Right cardiac atrium (tissue), 5 donors: ENCODE measurements around the gene PLEKHH3. TPM values are rescaled to one million over a fixed set of nuclear protein-coding genes. Genes with fewer than 3 reads are reported as not detected.

Experiments
- ATAC-seq, 2 donors: fragments of 200-7000 bp; cut with Tn5 transposase; one replicate each; pipeline versions ENCODE4 v1.8.0 to v1.9.1; 2020; ENCODE audit warnings: moderate library complexity in 2 of 2, mild to moderate bottlenecking in 1 of 2
- DNase-seq, 3 donors: peaks; one replicate each; pipeline ENCODE4 v3.0.0-alpha.2; 2020
- H3K27ac ChIP-seq: one replicate; pipeline ENCODE4 v1.5.1; 2013; ENCODE audit warnings: mild to moderate bottlenecking, low read length, control low read depth, moderate library complexity
- H3K27me3 ChIP-seq: one replicate; pipeline ENCODE4 v1.6.1; 2013; ENCODE audit not compliant: control insufficient read depth, insufficient read depth
- H3K4me1 ChIP-seq: one replicate; pipeline ENCODE4 v1.6.1; 2013; ENCODE audit warnings: low read length; ENCODE audit not compliant: control insufficient read depth, insufficient read depth
- H3K4me3 ChIP-seq: one replicate; pipeline ENCODE4 v1.5.1; 2013; ENCODE audit warnings: low read length, control low read depth
- H3K9me3 ChIP-seq: one replicate; pipeline ENCODE4 v1.6.1; 2013; ENCODE audit warnings: low read length; ENCODE audit not compliant: control insufficient read depth
- WGBS: extraction: QIAGEN DNeasy Blood & Tissue Kit; methylation state at CpG from one replicate; pipeline ENCODE4 v1.1.7; 2013; 5-methylcytosine and 5-hydroxymethylcytosine counted together
- intact Hi-C, 4 donors: fragments of 100-400 bp; cut with DNase I; formaldehyde crosslinking; loops; one replicate each; pipeline versions ENCODE4 v1.11.0 to v1.14.0; 2022 to 2023
- polyA plus RNA-seq: library from polyadenylated mRNA; stranded (reverse); fragments of 200-250 nt; gene quantifications from one replicate; pipeline ENCODE4 v1.2.3, GENCODE V29; 2013
- total RNA-seq, 4 donors: library from RNA; stranded (reverse); fragmentation: NEBNext Ultra II Directional; extraction: Animal tissue kit (Norgen Biotek cat#: 25700); gene quantifications; one replicate each; pipeline ENCODE4 v1.2.1, GENCODE V29; 2021
- donor health status: healthy with polysubstance abuse.
- donor health status: DM: no; HTN: yes; CAD: no.
- donor health status: DM: no; HTN: no; CAD: no.
- donor health status: DM: no; HTN: yes; CAD: no; lungs with severe emphysema.
- donor health status: DM: yes; HTN: yes; CAD: no.

The PLEKHH3 gene
- total and polyA plus RNA-seq, 5 donors = 14.4 to 30.8 (median 23.4) TPM

DNA sequence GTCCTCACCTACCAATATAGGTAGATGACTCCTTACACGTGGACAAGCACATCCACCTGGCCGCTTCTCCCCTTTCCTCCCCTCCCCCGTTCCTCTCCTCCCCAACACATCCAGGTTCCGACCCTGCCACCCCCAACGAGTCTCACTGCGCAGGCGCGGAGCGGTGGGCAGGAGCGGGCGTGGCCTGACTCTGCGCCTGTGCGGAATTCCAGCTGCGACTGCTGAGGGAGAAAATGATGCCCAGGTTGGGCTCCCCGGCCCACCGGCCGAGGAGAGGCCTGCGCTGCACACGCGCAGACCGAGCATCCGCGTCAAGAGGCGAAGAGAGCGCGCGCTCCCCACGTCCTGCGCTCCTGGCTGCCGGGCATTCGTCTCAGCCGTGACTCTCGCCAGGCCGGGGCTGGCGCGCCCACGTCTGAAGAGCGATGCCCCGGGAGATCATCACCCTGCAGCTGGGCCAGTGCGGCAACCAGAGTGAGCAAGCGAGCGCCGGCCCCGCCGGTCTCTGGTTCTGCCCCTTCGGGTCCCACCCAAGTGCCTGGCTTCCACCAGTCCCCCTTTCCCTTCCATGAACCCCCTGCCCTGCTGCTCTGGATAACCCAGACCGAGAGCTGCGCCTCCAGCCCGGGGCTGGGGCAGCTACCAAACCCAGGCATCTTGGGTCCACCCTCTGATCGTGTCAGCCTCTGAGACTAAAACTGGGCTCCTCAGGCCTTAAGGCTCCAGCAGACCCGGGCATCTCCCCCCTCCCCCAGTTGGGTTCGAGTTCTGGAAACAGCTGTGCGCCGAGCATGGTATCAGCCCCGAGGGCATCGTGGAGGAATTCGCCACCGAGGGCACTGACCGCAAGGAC, 17.5 kb downstream of the PLEKHH3 start, which contains the start of gene TUBG2:
TUBG2 (plus strand) TSS at position 206 of the 853 bp plus-strand sequence; CDS start at position 426, 220 bp downstream.
- ATAC-seq (peak; percentile 93 to 95), DNase-seq (peak; percentile 90 to 97 (median 95))
- Histone ChIP-seq H3K27ac (peak within 1 kb of the TSS; percentile 50), H3K4me3 (peak within 1 kb of the TSS; percentile 49), H3K4me1 (peaks cover 4% of the 10 kb centered on the region), H3K9me3 (no peaks in the 10 kb centered on the region), H3K27me3 (no peaks in the 10 kb centered on the region)
- WGBS = 2% methylated on average over 58 of the region's 59 CpGs
- intact Hi-C loops = no loop called here

DNA sequence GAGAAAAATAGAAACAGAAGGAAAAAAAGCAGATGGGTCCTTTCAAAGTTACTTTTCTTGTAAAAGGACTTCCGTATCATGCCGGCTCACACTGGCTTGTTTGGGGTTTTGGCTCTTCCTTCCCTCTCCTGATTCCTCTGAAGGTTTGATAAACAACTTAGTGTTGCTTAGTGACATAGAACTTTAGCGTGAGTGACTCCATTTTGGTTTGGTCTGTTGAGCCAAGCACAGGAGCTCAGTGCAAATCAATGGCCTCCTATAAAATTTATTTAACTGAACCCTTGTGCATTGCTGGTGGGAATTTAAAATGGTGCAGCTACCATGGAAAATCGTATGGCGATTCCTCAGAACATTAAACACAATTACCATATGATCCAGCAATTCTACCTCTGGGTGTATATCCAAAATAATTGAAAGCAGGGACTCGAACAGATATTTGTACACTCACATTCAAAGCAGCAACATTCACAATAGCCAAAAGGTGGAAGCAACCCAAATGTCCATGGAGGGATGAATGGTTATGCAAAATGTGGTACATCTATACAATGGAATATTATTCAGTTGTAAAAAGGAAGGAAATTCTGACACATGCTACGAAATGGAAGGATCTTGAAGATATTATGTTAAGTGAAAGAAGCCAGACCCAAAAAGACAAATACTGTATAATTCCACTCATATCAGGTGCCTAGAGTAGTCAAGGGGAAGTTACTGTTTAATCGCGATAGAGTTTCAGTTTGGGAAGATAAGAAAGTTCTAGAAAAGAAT, 18.8 kb downstream of the PLEKHH3 start:
- H3K27ac ChIP-seq = no peak overlapping the region

DNA sequence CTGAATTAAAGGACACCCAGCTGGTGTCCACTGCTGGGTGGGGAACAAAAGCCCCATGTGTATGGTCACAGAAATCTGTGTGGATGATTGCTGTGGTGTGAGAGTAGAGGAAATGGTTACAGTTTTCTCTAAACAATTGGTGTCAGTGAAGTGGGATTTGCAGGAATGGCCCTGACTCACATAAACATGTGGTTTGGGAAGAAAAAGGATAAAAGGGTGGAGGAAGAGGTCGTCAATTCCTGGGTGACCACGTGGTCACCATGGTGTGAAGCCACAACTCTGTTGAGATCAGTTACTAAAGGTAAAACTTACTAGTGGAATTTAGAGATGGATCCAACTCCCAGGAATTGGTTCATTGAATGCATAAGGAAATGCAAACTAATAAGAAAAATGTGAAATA, 21.3 kb downstream of the PLEKHH3 start:
- Histone ChIP-seq H3K4me3 (no peak overlapping the region), H3K4me1 (peaks cover under 1% of the 10 kb centered on the region), H3K9me3 (no peaks in the 10 kb centered on the region), H3K27me3 (no peaks in the 10 kb centered on the region), H3K27ac (no peak overlapping the region)
- ATAC-seq (no peak), DNase-seq (no peak)
- intact Hi-C loops = no loop called here
- WGBS = 69% methylated on average over 2 of the region's 2 CpGs

More for the DNA sequence above, 18.8 kb downstream of the PLEKHH3 start:
- peaks cover 4% of the 10 kb centered on the region for H3K4me1 ChIP-seq
- no peak for DNase-seq
- no peaks in the 10 kb centered on the region for H3K27me3 ChIP-seq
- no peak for ATAC-seq
- no peaks in the 10 kb centered on the region for H3K9me3 ChIP-seq
- WGBS = 88% methylated on average over 9 of the region's 9 CpGs
- intact Hi-C loops = no loop called here
- no peak overlapping the region for H3K4me3 ChIP-seq

DNA sequence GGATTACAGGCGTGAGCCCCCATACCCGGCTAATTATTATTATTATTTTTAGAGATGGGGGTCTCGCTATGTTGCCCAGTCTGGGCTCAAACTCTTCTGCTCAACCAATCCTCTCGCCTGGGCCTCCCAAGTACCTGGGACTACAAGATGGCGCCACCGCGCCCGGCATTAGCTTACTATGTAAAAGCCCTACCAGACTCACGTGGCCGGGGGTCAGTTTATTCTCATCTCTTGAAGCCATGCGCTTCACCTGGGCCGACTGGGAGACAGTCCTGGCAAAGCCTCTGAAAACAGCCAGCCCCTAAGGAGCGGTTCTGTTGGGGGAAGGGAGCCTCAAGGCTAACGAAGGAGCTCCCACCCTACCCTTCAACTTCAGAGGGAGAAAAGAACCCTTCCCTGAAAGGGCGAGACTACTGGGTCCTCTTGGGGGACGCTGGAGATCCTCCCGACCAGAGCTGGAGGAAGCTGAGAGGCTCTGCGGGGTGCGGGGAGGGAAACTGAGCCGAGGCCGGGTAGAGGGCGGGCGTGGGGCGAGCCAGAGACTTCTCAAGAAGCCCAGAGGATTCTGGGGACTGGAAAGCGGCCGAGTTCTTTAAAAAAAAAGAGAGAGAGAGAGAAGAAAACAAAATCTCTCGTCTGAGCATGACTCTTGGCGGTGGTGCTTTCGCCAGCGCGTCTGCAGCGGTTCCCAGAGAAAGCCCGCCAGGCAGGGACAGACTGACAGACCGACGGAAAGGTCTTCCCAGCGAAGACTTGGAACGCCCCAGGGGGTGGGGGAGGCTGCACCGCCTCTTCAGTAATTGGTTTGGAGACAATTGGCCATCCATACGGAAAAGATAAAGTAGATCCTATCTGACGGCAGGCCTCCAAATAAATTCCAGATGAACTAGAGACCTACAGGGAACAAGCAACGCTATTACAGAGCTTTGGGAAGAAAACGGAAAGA, 23.3 kb downstream of the PLEKHH3 start:
- ATAC-seq (peak; percentile 88), DNase-seq (peak; percentile 75 to 91 (median 91))
- Histone ChIP-seq H3K27me3 (no peaks in the 10 kb centered on the region), H3K4me3 (peak overlapping the region; percentile 54), H3K4me1 (no peaks in the 10 kb centered on the region), H3K27ac (peak overlapping the region; percentile 61), H3K9me3 (no peaks in the 10 kb centered on the region)
- intact Hi-C loops = loop anchor here in 1 of 4 donors (5.0 kb wide), 1 partner anchor 36 kb away; no protein-coding TSS in a partner anchor
- 24% methylated on average over 41 of the region's 42 CpGs for WGBS

DNA sequence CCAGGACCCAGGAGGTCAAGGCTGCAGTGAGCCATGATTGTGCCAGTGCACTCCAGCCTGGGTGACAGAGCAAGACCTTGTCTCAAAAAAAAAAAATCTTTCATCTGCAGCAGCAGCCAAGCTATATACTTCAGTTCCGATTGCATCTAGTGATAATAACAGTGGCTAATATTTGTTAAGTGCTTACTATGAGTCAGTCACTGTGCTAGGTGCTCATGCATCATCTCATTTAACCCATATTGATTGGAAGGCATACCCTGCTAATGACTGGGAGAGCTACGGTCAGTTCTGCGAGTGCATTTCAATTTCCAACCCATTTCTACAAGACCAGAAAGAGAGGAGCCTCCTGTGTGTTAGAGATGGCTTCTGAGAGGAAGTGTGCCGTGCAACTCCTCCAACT, 25.4 kb downstream of the PLEKHH3 start:
- Histone ChIP-seq H3K27ac (no peak overlapping the region), H3K27me3 (no peaks in the 10 kb centered on the region), H3K4me3 (no peak overlapping the region), H3K9me3 (no peaks in the 10 kb centered on the region), H3K4me1 (no peaks in the 10 kb centered on the region)
- intact Hi-C loops = loop anchor here in 1 of 4 donors (5.0 kb wide), 1 partner anchor 34 kb away; no protein-coding TSS in a partner anchor
- DNase-seq (no peak), ATAC-seq (no peak)
- 74% methylated on average over 4 of the region's 4 CpGs for WGBS

DNA sequence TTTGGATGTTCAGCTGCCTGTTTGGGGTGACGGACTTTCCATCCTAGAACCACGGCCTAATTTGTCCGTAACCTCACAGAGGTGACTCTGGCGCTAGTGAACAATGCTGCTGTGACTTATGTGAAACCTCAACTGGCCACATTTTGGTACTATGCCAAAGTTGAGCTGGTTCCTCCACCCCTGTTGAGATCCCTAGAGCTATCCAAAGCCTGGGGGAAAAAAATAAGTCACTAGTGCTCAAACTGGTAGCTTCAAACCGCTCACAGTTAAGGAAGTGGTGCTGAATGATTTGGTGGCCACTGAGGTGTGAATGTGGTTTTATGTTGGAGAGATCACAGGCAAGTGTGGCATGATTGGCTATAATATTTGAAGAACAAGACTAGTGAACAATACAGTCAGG, 29.0 kb downstream of the PLEKHH3 start:
- intact Hi-C loops = no loop called here
- no peak overlapping the region for H3K4me3 ChIP-seq
- ATAC-seq (no peak), DNase-seq (no peak)
- no peaks in the 10 kb centered on the region for H3K27me3 ChIP-seq
- no peaks in the 10 kb centered on the region for H3K4me1 ChIP-seq
- WGBS = 83% methylated on average over 5 of the region's 5 CpGs
- H3K27ac ChIP-seq = no peak overlapping the region
- H3K9me3 ChIP-seq = no peaks in the 10 kb centered on the region

DNA sequence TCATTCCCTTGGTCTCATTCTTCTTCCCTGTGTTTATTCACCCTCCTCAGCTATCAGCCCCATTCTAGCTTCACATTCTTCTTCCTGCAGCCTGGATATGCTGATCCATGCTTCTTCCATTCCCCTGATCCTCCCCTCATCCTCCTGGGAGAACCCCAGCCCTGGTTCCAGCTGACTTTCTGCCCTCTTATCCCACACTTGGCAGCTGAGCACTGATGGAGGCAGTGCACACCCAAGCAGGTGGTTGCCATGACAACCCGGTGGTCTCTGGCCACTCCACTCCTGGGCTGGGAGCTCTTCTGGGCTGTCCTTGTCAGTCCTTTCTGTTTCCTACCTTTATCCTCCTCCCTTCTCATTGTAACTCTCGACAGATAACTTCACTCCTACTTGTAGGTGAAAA, 34.5 kb downstream of the PLEKHH3 start:
- no peak for DNase-seq
- ATAC-seq = no peak
- intact Hi-C loops = no loop called here

DNA sequence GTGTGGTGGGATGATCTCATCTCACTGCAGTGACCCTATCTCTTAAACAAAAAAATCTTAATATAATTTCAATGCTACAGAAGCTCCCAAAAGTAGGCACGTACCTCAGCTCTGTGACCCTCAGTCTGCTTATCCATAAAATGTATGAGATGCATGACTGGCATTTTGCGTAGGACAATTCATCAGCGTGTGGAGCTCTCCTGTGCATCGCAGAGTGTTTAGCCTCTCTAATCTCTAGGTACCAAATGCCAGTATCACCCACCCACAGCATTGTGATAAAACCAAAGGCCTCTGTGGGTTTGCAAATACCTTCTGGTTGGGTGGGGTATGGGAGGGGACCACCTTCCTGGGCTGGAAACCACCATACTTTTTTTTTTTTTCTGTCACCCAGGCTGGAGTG, 36.7 kb downstream of the PLEKHH3 start:
- intact Hi-C loops = no loop called here
- 85% methylated on average over 4 of the region's 4 CpGs for WGBS
- H3K27me3 ChIP-seq = no peaks in the 10 kb centered on the region

More for the DNA sequence above, 34.5 kb downstream of the PLEKHH3 start:
- Histone ChIP-seq H3K9me3 (no peaks in the 10 kb centered on the region), H3K27ac (no peak overlapping the region), H3K4me1 (no peaks in the 10 kb centered on the region), H3K4me3 (no peak overlapping the region), H3K27me3 (no peaks in the 10 kb centered on the region)
- WGBS = 33% methylated on average over 2 of the region's 2 CpGs

DNA sequence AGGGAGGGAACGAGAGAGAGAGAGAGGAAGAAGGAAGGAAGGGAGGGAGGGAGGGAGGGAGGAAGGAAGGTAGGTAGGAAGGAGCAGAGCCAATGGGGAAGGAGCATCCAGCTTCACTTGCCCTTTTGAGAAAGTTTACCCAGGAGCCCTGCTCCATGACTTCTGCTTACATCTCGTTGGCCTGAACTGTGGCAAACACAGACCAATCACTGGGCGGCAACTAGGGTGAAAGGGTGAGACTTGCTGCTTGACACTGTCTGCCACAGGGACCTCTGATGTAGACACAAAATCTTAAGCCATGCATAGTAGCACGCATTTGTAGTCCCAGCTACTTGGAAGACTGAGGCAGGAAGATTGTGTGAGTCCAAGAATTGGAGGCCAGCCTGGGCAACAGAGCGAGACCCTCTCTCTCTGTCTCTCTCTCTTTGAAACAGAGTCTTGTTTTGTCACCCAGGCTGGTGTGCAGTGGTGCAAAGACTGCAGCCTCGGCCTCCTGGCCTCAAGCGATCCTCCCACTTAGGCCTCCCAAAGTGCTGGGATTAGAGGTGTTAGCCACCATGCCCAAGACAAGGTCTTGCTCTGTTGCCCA, 37.2 kb downstream of the PLEKHH3 start:
- H3K4me3 ChIP-seq = no peak overlapping the region
- DNase-seq (no peak), ATAC-seq (no peak)
- intact Hi-C loops = no loop called here
- no peaks in the 10 kb centered on the region for H3K4me1 ChIP-seq
- no peaks in the 10 kb centered on the region for H3K9me3 ChIP-seq
- WGBS = 78% methylated on average over 6 of the region's 7 CpGs
- no peaks in the 10 kb centered on the region for H3K27me3 ChIP-seq
- no peak overlapping the region for H3K27ac ChIP-seq

More for the DNA sequence above, 36.7 kb downstream of the PLEKHH3 start:
- Histone ChIP-seq H3K9me3 (no peaks in the 10 kb centered on the region), H3K4me1 (no peaks in the 10 kb centered on the region), H3K27ac (no peak overlapping the region), H3K4me3 (no peak overlapping the region)
- no peak for ATAC-seq
- no peak for DNase-seq

DNA sequence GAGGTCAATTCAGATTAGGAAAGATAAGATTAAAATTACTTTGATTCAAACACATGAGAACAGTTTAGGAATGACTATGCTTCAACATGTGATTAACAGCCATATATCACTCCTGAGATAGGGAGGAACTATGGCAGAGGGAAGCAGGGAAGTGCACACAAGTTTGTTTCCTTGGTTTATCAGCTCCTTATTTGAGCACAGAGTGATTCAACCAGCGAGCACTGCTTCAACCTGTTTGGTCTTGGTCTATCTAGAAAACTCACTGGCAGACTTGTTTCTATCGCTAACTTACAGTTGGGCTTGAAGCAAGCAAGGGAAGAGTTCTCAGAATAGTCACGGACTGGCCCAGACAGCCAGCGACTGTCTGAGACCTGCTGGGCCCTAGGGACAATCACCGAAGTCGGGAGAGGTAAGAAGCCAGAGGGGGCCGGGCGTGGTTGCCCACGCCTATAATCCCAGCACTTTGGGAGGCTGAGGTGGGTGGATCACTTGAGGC, 43.8 kb downstream of the PLEKHH3 start:
- no peak for ATAC-seq
- Histone ChIP-seq H3K27me3 (no peaks in the 10 kb centered on the region), H3K4me1 (no peaks in the 10 kb centered on the region), H3K27ac (no peak overlapping the region), H3K4me3 (no peak overlapping the region), H3K9me3 (no peaks in the 10 kb centered on the region)
- DNase-seq = no peak
- WGBS = 73% methylated on average over 9 of the region's 9 CpGs
- intact Hi-C loops = no loop called here
